Liver (tissue), 3 donors: ENCODE data around the gene TREX2.

Experiments used
- FOXA1 ChIP-seq: IDR thresholded peaks from 2 replicates; pipeline ENCODE4 v1.6.1; 2016; ENCODE audit warnings: antibody characterized with exemption
- MAX ChIP-seq: IDR thresholded peaks from 2 replicates; pipeline ENCODE4 v1.6.1; 2016; ENCODE audit warnings: antibody characterized with exemption
- SP1 ChIP-seq: IDR thresholded peaks from 2 replicates; pipeline ENCODE4 v1.6.1; 2018; ENCODE audit warnings: antibody characterized with exemption, mild to moderate bottlenecking
- YY1 ChIP-seq: IDR thresholded peaks from 2 replicates; pipeline ENCODE4 v1.6.1; 2016; ENCODE audit warnings: antibody characterized with exemption, mild to moderate bottlenecking
- TF ChIP-seq, protein P1 (sequence below): fragments of 150-350 bp; IDR thresholded peaks from 2 replicates; pipeline ENCODE4 v1.5.1; 2017; ENCODE audit warnings: improper control_type of control experiment, low read depth, low read length; ENCODE audit not compliant: missing input control
- TF ChIP-seq, protein P2 (sequence below): IDR thresholded peaks from 2 replicates; pipeline ENCODE4 v1.6.1; 2016; ENCODE audit warnings: antibody characterized with exemption
- TF ChIP-seq, protein P3 (sequence below): IDR thresholded peaks from 2 replicates; pipeline ENCODE4 v1.6.1; 2016; ENCODE audit warnings: antibody characterized with exemption, mild to moderate bottlenecking
- TF ChIP-seq, protein P4 (sequence below): IDR thresholded peaks from 2 replicates; pipeline ENCODE4 v1.6.1; 2016; ENCODE audit warnings: antibody characterized with exemption
- donor health status: healthy.
- donor health status: healthy.

DNA sequence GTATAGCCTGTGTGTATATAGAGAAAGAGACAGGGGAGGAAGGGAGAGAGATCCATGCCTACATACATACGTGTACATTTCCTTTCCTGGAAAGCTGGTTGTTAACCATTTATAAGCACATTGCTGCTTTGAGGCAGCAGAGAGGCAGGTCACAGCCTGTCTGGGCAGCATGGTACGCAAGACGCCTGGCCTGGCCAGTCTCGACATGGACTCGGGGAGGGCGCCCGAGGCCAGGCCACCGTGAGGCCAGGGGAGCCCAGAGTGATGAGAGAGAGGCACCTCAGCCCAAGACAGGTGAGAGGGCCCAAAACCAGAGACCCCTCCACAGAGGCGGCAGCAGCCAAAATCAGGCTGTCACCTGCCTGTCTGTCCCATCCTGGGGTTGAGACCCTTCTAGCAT, 3.9 kb downstream of the TREX2 start:
- TF ChIP-seq, protein P1, sequence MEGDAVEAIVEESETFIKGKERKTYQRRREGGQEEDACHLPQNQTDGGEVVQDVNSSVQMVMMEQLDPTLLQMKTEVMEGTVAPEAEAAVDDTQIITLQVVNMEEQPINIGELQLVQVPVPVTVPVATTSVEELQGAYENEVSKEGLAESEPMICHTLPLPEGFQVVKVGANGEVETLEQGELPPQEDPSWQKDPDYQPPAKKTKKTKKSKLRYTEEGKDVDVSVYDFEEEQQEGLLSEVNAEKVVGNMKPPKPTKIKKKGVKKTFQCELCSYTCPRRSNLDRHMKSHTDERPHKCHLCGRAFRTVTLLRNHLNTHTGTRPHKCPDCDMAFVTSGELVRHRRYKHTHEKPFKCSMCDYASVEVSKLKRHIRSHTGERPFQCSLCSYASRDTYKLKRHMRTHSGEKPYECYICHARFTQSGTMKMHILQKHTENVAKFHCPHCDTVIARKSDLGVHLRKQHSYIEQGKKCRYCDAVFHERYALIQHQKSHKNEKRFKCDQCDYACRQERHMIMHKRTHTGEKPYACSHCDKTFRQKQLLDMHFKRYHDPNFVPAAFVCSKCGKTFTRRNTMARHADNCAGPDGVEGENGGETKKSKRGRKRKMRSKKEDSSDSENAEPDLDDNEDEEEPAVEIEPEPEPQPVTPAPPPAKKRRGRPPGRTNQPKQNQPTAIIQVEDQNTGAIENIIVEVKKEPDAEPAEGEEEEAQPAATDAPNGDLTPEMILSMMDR = no peak
- TF ChIP-seq YY1 (no peak), SP1 (no peak), MAX (no peak), FOXA1 (no peak)
- TF ChIP-seq, protein P2, sequence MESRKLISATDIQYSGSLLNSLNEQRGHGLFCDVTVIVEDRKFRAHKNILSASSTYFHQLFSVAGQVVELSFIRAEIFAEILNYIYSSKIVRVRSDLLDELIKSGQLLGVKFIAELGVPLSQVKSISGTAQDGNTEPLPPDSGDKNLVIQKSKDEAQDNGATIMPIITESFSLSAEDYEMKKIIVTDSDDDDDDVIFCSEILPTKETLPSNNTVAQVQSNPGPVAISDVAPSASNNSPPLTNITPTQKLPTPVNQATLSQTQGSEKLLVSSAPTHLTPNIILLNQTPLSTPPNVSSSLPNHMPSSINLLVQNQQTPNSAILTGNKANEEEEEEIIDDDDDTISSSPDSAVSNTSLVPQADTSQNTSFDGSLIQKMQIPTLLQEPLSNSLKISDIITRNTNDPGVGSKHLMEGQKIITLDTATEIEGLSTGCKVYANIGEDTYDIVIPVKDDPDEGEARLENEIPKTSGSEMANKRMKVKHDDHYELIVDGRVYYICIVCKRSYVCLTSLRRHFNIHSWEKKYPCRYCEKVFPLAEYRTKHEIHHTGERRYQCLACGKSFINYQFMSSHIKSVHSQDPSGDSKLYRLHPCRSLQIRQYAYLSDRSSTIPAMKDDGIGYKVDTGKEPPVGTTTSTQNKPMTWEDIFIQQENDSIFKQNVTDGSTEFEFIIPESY = no peak
- TF ChIP-seq, protein P3, sequence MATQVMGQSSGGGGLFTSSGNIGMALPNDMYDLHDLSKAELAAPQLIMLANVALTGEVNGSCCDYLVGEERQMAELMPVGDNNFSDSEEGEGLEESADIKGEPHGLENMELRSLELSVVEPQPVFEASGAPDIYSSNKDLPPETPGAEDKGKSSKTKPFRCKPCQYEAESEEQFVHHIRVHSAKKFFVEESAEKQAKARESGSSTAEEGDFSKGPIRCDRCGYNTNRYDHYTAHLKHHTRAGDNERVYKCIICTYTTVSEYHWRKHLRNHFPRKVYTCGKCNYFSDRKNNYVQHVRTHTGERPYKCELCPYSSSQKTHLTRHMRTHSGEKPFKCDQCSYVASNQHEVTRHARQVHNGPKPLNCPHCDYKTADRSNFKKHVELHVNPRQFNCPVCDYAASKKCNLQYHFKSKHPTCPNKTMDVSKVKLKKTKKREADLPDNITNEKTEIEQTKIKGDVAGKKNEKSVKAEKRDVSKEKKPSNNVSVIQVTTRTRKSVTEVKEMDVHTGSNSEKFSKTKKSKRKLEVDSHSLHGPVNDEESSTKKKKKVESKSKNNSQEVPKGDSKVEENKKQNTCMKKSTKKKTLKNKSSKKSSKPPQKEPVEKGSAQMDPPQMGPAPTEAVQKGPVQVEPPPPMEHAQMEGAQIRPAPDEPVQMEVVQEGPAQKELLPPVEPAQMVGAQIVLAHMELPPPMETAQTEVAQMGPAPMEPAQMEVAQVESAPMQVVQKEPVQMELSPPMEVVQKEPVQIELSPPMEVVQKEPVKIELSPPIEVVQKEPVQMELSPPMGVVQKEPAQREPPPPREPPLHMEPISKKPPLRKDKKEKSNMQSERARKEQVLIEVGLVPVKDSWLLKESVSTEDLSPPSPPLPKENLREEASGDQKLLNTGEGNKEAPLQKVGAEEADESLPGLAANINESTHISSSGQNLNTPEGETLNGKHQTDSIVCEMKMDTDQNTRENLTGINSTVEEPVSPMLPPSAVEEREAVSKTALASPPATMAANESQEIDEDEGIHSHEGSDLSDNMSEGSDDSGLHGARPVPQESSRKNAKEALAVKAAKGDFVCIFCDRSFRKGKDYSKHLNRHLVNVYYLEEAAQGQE = no peak
- TF ChIP-seq, protein P4, sequence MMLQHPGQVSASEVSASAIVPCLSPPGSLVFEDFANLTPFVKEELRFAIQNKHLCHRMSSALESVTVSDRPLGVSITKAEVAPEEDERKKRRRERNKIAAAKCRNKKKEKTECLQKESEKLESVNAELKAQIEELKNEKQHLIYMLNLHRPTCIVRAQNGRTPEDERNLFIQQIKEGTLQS = no peak
